SU-DHL-6 (cell line): Measurements from ENCODE around the gene TBC1D22A.
"Not testable (repeated sequence)": the region's sequence is repeated elsewhere in the genome, so short reads cannot be mapped to it uniquely, and the experiment has no call there.

Experiments used
- EZH2phosphoT487 ChIP-seq: fragments of 200-600 bp; sonication (generic), shearing (Covaris generic); conservative IDR thresholded peaks from 2 replicates; pipeline ENCODE4 v1.6.1; 2018; ENCODE audit warnings: mild to moderate bottlenecking, antibody characterized with exemption, low read length, moderate library complexity, mixed read lengths
- TF ChIP-seq, protein P1 (sequence below): fragments of 200-600 bp; sonication (generic); IDR thresholded peaks from one replicate; pipeline ENCODE4 v1.5.1; 2017; ENCODE audit warnings: antibody characterized with exemption, mild to moderate bottlenecking, low read length, moderate library complexity; ENCODE audit not compliant: insufficient read depth, poor library complexity, severe bottlenecking

GRCh38 chr22:46817390-46817789 lies 54.9 kb downstream of the TBC1D22A start:
- TF ChIP-seq, protein P1, sequence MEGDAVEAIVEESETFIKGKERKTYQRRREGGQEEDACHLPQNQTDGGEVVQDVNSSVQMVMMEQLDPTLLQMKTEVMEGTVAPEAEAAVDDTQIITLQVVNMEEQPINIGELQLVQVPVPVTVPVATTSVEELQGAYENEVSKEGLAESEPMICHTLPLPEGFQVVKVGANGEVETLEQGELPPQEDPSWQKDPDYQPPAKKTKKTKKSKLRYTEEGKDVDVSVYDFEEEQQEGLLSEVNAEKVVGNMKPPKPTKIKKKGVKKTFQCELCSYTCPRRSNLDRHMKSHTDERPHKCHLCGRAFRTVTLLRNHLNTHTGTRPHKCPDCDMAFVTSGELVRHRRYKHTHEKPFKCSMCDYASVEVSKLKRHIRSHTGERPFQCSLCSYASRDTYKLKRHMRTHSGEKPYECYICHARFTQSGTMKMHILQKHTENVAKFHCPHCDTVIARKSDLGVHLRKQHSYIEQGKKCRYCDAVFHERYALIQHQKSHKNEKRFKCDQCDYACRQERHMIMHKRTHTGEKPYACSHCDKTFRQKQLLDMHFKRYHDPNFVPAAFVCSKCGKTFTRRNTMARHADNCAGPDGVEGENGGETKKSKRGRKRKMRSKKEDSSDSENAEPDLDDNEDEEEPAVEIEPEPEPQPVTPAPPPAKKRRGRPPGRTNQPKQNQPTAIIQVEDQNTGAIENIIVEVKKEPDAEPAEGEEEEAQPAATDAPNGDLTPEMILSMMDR = not testable (repeated sequence)
- not testable (repeated sequence) for TF ChIP-seq EZH2phosphoT487
